ENCODE data around the gene UBE2R2.
A peak's percentile ranks its signal among the peaks of the same experiment; 100 is the strongest.
"Not testable (repeated sequence)": the region's sequence is repeated elsewhere in the genome, so short reads cannot be mapped to it uniquely, and the experiment has no call there.

UBE2R2 gene

DNA sequence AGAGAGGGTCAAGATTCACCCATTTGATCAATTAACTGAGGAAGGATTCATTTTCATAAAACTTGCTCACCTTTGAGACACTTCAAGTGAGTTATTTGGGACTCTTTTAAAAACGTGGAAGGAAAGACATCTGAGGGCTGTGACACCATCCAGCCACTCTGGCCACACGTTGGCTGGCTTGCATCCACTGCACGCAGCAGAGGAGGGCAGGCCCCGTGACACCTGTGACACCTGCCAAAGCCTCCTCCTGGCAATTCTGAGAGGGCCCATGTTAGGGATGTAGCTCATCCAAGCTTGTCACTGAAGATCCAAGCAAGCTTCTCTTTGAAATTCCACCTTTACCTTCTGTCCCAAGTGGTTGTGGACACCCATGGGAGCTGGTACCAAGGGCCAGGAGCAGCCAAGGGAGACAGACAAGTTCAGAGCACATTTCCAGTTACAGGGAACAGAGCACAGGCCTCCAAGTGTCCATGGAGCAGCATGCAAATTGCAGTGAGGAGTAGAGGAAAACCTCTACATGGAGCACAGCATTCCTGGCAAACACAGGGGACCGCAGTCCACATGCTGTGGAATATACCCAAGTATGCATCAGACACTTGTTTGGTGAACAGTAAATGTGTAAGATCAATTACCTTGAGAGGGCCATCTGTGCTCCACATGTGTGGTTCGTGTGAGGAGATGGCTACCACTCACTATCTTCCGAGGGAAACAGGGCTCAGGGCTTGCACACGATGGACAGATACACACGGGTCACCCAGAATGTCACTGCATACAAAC is 16.8 kb upstream of the UBE2R2 start:
- no peak for DNase-seq

DNA sequence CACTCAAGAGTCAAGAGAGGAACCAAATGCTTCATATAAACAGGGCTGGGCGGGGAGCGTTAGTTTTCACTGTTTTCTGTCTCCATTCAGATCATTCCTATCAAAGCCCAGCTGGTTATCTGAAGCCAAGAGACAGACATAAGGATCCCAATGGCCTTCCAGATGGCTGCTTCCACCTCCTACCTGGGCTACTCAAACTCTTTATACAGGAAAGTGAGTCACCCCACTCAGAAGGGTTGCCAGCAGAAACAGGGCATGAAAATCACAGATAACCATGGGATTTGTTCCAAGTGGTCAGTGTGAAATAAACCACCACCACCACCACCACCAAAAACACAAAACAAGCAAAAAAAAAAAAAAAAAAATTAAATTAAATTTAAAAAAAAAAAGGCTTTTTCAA is 16.1 kb upstream of the UBE2R2 start:
- no peak for DNase-seq

DNA sequence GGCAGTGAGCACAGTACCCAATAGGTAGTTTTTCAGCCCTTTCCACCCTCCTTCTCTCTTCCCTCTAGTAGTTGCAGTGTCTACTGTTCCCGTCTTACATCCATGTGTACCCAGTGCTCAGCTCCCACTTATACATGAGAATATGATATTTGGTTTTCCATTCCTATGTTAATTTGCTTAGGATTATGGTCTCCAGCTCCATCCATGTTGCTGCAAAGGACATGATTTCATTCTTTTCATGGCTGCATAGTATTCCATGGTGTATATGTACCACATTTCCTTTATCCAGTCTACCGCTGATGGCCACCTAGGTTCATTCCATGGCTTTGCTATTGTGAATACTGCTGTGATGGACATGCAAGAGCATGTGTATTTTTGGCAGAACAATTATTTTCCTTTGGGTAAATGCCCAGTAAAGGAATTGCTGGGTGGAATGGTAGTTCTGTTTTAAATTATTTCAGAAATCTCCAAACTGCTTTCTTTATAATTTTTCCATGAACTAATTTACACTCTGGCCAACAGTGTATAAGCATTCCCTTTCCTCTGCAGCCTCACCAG is 14.9 kb upstream of the UBE2R2 start:
- DNase-seq: not testable (repeated sequence)

DNA sequence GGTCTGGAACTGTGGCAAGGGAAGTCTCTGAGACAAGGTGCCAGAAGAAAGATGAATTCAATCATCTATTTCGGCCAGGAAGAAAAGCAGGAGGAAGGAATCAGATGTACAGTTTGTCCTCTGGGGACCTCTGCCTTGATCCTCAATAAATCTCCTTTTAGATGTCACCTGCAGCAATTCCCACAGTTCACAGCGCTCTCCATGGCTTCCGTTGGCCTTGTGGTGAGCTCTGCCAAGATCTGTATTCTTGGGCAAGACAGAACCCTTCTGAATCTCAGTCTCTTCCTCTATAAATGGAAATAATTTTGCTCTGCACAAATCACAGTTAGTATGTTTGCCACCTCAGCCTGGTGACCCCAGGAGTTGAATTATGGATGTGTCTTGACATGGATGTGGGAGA is 12.8 kb upstream of the UBE2R2 start:
- not testable (repeated sequence) for DNase-seq

DNA sequence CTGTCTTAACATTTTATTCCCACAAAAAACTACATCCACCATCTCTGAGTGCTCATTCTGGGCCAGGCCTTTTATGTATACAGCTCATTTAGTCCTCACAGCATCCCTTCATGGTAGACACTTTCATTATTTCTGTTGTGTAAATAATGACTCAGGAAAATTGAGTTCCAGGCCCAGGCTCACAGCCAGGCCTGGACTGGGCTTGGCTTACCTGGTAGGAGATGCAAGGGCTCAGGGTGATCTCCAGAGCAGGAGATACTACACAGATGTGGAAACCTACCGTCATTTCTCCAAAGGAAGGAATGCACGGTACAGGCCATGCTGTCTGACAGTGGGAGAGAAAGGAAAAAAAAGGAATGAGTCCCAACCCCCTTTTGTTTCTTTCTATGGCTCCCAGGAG is 9.8 kb upstream of the UBE2R2 start:
- not testable (repeated sequence) for DNase-seq

DNA sequence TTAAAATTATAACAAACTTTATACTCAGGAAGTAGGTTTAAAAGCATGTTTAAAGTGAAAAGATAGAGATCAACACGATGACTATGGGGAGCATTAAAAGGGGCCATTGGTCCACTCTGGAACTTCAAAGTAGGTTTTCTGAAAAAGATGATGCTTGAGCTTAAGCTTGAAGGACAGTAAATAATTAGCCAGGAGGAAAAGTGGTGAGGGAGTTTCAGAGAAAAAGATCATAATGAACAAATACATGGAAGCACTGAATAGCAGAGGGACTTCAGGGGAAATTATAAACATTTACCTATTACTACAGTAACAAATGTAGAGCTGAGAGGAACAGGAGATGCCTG is 8.0 kb upstream of the UBE2R2 start:
- DNase-seq: not testable (repeated sequence)

DNA sequence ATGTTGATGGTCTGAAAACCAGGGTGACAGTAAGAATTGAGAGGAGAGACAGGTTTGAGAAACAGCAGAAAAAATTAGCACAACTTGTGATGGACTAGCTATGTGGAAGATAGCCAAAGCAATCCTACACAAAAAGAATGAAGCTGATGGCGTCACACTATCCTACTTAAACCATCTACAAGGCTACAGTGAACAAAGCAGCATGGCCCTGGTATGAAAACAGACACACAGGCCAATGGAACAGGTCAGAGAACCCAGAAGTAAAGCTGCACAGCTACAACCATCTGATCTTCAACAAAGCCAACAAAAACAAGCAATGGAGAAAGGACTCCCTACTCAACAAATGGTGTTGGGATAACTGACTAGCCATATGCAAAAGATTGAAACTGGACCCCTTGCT is 7.5 kb upstream of the UBE2R2 start:
- no peak for DNase-seq

DNA sequence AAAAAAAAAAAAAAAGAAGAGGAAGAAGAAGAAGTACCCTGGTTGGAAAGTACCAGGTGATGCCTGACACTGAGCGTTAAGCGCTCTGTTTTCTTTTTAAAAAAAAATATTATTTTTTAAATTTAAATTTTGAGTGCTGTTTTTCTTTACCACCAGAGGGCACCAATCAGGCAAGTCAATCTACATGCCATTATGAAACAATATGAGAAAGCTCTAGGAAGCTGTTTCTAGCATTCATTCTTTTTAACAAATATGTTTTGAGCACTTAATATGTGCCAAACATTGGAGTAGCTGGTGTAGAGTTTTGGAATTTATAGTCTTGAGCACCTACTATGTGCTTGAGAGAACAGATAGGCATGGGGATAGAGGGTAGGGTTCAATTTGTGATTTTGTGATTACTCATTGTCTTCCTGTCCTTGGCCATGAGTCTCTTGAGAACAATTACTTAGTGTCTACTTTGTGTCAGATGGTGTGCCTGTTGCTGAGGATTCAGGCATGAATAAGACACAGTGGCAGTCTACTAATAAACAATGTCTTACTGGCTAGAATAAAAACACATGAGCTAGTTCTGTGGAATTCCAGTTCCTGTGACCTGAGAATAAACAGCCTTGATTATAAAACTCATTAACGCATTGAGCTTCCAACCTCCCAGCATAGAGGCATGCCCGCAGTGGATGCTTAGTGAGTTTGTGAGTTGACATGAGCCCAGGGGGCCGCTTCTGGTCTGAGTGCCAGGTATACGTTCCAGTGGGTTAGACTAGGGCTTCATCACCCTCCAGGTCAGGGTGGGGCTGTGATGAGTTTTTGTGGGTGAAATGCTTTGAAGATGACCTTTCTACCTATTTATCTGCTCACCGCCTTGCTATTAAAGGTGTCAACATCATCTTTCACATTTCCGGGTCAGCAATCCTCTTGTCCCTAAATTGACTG is 3.0 kb upstream of the UBE2R2 start:
- DNase-seq: peak; percentile 31

DNA sequence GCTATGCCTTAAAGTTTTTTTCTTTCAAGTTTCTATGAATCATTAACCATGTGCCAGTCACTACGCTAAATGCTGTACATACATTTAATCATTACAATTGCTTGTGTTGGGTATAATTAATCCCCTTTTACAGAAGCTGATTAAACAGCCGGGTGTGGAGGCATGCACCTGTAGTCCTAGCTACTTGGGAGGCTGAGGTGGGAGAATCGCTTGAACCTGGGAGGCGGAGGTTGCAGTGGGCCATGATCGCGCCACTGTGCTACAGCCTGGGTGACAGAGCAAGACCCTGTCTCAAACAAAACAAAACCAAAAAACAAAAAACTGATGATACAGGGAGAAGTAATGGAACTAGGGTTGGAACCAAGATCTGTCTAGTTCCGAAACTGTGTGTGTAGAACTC is 1.2 kb upstream of the UBE2R2 start:
- DNase-seq: no peak

DNA sequence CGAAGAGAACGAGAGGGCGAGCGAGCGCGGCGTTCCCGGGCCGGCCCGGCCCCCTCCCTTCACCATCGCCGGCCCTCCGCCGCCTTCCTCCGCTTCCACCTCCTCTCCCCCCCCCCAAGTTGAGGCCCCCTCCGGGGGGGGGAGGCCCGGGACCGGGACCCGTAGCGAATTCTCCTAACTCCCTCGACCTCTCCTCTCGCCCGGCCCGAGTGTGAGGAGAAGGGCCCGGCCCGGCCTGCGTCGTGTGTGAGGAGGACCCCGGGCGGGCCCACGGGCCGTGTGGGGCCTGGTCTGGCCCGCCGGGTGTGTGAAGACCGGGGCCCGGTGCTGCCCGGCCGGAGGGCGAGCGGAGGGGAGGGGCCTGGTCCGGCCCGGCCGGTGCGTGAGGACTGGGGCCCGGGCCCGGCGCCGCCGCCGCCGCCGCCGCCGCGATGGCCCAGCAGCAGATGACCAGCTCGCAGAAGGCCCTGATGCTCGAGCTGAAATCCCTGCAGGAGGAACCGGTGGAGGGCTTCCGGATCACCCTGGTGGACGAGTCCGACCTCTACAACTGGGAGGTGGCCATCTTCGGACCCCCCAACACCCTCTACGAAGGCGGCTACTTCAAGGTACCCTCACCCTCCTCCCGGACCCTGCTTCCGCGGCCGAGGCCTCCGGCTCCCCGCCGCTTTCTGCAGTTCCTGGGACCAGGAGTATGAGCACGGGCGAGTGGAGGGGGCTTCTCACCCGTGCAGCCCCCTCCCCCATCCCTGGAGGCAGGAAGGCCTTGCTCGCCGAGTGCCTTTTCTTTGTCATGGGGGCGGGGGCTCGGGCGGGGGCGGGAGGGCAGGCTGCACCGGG is 587 bp downstream of the UBE2R2 start:
- DNase-seq: peak; percentile 56

DNA sequence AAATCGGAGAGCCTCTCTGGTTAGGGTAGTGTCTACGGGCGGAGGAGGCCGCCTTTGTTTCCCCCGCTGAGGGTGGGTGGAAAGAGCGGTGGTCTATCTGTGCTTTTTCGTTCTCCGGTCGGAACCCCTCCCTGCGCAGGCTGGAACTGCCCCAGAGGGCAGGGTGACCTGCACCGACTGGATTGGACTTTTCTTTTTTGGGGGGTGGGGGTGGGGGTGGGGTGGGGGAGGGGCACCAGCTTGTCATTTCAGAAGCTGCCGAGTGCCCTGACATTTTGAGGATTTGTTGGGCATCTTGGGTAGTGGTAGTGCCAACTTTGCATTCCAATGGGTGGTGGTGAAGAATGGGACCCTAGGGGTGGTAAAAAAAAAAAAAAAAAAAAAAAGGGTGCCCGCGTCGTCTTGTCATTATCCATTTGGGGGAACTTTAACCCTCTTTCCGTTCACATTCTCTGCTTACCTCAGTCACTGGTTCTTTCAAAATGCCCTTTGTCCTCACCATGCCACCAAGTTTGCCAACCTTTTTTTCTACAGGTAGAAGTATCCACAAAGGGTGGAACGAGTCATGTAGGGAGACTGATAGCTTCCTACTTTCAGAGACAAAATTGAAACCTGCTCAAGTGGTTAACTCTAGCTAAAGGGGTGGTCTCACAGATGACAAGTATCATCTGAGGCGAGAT is 1.3 kb downstream of the UBE2R2 start:
- no peak for DNase-seq

DNA sequence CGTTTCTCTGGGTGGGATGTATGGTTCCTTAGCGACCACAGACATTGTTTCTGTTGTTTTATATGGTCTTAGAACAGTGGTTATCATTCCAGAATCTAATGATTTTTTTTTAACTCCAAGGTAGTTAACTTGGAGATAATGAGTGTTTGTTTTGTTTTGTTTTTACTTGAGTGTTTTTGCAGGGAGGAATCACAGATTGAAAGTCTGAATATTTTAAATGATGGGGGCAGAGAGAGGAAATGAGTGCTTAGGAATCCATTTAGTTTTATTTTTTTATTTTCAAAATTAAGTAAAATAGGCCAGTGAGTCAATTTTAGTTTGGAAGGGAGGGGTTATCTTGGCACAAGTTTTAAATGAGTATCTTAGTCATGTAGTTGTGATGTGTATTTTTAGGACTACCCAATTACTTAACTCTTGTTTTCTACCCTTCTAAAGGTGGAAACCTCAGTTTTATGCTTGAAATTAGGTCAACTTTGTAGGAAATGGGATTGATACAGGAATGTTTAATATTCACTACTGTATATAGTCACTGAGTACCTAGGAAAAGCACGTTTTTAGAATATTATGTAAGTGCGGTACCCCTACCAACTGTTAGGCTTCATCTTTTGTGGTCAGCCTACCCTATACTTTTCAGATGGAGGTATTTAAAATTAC is 2.0 kb downstream of the UBE2R2 start:
- DNase-seq: no peak

DNA sequence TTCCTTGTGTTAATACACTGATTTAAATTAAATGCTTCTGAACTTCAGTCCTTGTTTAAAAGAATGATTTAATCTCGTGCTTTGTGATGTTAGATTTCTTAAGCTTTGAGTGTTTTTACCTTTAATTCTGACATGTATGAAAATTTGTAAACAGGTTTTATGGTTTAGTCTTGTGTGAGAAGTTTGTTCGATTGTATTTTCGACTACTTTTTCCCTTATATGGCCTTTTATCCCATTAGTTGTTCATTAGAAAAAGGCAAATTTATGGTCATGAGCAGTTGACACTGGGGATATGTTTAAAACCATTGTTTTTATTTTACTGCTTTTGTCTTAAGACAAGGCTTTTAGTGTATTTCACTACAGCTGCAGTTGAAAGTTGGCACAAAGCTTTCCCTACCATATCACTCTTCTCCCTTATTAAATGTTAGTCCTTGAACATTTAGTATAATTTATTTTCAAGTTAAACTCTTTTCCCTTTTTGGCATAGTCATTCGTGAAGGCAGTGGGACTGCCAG is 3.3 kb downstream of the UBE2R2 start:
- DNase-seq: no peak

DNA sequence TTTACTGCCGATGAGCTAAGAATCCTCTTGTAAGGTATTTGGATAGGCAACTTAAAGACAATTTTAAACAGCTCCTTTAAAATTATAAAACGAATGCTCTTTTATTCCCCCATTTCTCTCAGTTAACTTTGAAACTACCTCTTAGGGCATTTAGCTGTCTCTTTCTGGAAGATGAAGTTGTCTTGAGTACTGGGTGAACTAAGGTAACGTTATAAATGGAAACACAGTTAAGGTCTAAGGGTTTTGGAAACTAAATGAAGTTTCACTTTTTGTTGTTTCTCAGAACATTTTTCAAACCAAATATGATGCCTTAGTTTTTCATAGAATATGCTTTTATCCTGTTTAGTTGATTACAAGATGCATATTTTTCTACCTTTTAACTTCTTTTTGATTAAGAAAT is 6.8 kb downstream of the UBE2R2 start:
- DNase-seq: no peak

DNA sequence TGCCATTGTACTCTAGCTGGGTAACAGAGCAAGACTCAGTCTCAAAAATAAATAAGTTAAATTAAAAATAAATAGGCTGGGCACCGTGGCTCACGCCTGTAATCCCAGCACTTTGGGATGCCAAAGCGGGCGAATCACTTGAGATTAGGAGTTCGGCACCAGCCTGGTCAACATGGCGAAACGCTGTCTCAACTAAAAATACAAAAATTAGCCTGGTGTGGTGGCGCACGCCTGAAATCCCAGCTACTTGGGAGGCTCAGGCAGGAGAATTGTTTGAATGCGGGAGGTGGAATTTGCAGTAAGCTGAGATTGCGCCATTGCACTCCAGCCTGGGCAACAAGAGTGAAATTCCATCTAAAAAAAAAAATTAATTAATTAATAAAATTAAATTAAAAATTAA is 10.3 kb downstream of the UBE2R2 start:
- DNase-seq: not testable (repeated sequence)

DNA sequence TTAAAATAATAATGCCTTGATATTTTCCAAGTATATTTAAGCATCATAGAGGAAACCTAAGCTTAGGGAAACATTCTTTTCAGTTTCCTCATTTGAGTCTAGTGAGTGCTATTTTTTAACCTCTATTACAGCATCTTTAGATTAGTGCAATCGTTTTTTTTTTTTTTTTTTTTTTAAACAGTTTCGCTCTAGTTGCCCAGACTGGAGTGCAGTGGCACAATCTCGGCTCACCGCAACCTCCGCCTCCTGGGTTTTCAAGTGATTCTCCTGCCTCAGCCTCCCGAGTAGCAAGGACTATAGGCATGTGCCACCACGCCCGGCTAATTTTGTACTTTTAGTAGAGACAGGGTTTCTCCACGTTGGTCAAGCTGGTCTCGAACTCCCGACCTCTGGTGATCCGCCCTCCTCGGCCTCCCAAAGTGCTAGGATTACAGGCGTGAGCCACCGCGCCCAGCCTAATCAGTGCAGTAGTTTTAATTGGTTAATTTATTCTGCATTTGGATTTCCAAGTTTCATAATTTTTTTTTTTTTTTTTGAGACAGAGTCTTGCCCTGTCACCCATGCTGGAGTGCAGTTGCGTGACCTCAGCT is 12.8 kb downstream of the UBE2R2 start:
- not testable (repeated sequence) for DNase-seq

DNA sequence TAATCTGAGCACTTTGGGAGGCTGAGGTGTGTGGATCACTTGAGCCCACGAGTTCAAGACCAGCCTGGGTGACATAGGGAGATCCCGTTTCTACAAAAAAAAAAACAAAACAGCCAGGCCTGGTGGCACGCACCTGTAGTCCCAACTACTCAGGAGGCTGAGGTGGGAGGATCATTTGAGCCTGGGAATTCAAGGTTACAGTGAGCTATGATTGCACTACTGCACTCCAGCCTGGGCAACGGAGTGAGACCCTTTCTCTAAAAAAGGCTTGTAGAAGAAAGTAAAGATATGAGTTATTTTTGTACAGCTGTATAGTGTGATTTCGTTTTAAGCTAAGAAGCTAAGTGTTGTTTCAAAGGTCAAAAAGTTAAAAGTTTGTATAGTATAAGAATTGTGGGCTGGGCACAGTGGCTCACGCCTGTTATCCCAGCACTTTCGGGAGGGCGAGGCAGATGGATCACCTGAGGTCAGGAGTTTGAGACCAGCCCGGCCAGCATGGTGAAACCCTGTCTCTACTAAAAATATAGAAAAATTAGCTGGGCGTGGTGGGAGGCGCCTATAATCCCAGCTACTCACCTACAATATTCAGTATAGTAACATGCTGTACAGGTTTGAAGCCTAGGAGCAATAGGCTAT is 18.8 kb downstream of the UBE2R2 start:
- no peak for DNase-seq

DNA sequence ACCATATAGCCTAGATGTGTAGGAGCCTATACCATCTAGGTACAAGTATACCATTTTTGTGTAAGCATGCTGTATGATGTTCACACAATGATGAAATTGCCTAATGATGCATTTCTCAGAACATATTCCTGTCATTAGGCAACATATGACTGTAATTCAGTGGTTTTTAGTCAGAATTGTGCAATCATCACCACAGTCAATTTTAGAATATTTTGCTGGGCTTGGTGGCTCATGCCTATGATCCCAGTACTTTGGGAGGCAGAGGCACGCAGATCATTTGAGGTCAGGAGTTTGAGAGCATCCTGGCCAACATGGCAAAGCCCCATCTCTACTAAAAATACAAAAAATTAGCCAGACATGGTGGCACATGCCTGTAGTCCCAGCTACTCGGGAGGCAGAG is 19.3 kb downstream of the UBE2R2 start:
- DNase-seq: not testable (repeated sequence)

DNA sequence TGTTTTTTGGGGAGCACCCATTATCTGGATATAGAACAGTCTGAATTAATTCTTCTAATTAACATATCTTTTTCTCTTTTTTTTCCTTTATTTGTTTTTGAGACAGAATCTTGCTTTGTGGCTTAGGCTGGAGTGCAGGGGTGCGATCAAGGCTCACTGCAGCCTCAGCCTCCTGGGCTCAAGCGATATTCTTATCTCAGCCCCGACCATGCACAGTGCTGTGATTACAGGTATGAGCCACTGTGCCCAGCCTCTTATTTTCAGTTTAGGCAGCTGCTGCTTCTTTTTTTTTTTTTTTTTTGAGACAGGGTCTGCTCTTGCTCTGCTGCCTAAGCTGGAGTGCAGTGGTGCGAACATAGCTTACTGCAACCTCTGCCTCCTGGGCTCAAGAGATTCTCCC is 20.2 kb downstream of the UBE2R2 start:
- DNase-seq: no peak

DNA sequence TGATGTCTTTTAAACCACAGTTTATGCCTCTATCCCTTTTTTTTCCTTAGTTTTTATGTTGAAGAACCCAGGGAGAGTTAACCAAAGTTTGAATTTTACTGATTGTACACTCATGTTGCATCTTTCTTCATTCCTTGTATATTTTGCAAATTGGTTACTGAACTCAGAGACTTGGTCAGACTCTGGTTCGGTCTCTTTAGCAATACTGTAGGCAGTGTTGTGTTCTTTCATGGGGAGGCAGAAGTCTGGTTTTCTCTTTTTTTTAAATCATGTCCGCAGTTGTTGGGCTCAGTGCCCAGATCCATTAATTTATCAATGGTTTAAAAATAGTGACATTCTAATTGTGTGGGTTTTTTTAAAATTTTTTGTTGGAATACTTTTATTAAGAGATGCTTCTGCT is 23.4 kb downstream of the UBE2R2 start:
- DNase-seq: no peak
